Upper lobe of left lung (tissue), 4 donors: Measurements from ENCODE around the gene DIP2C.

Source experiments
- CTCF ChIP-seq, 6 experiments: fragments of 450-650 bp in 4 of 6; fragments of 200-600 bp in 2 of 6; sonication (generic) in 2 of 6; IDR thresholded peaks; one replicate each; pipeline ENCODE4 v1.5.1; 2016 to 2019; ENCODE audit warnings: antibody characterized with exemption in 6 of 6
- EP300 ChIP-seq, 4 donors: sonication (generic); formaldehyde crosslinking; IDR thresholded peaks; one replicate each; pipeline ENCODE4 v1.5.1; 2017; ENCODE audit warnings: antibody characterized with exemption in 4 of 4, control low read depth in 2 of 4
- POLR2A ChIP-seq, 4 donors: fragments of 450-650 bp; IDR thresholded peaks; one replicate each; pipeline ENCODE4 v1.5.1; 2016 to 2017; ENCODE audit warnings: antibody characterized with exemption in 4 of 4, mild to moderate bottlenecking in 2 of 4
- POLR2AphosphoS5 ChIP-seq, 2 donors: sonication (generic); formaldehyde crosslinking; IDR thresholded peaks; one replicate each; pipeline ENCODE4 v1.5.1; 2017; ENCODE audit warnings: antibody characterized with exemption in 2 of 2

- TF ChIP-seq CTCF (IDR thresholded peaks at IDR 0.05) (no peak), POLR2AphosphoS5 (IDR thresholded peaks at IDR 0.05) (no peak), EP300 (IDR thresholded peaks at IDR 0.05) (no peak), POLR2A (IDR thresholded peaks at IDR 0.05) (no peak)
Observed at GRCh38 chr10:600876-601659, 88.4 kb downstream of the DIP2C start.
